Ovary (tissue), 9 donors: Measurements from ENCODE around the gene PDK4. TPM values are rescaled to one million over a fixed set of nuclear protein-coding genes. Genes with fewer than 3 reads are reported as not detected.

Experiments
- DNase-seq, 5 donors: peaks; one replicate each; pipeline ENCODE4 v3.0.0-alpha.2; 2019 to 2020
- H3K27ac ChIP-seq, 2 donors: fragments of 200-600 bp; one replicate each; pipeline versions ENCODE4 v1.5.1 to v1.8.0; 2019 to 2022
- H3K27me3 ChIP-seq: fragments of 200-600 bp; one replicate; pipeline ENCODE4 v1.8.0; 2022
- H3K36me3 ChIP-seq: fragments of 200-600 bp; sonication (generic); one replicate; pipeline ENCODE4 v1.5.1; 2019
- H3K4me1 ChIP-seq: one replicate; pipeline ENCODE4 v1.8.1; 2013; ENCODE audit warnings: mild to moderate bottlenecking, moderate library complexity; ENCODE audit not compliant: insufficient read depth
- H3K4me3 ChIP-seq: fragments of 200-600 bp; sonication (generic); one replicate; pipeline ENCODE4 v1.5.1; 2017
- H3K9me3 ChIP-seq, 2 donors: fragments of 200-600 bp in 1 of 2; sonication (generic) in 1 of 2; one replicate each; pipeline versions ENCODE4 v1.5.1 to v1.8.1; 2013 to 2019; ENCODE audit warnings: mild to moderate bottlenecking in 1 of 2, moderate library complexity in 1 of 2
- EP300 ChIP-seq: sonication (generic); formaldehyde crosslinking; IDR thresholded peaks from one replicate; pipeline ENCODE4 v1.6.1; 2017; ENCODE audit warnings: antibody characterized with exemption
- POLR2A ChIP-seq: fragments of 450-650 bp; IDR thresholded peaks from one replicate; pipeline ENCODE4 v1.6.1; 2017; ENCODE audit warnings: antibody characterized with exemption, mild to moderate bottlenecking, moderate library complexity
- WGBS, 3 donors: extraction: QIAGEN DNeasy Blood & Tissue Kit in 1 of 3; methylation state at CpG; one replicate each; pipeline versions ENCODE4 v1.1.5 to v1.1.7; 2013 to 2017; 5-methylcytosine and 5-hydroxymethylcytosine counted together
- intact Hi-C, 4 donors: fragments of 100-400 bp; cut with DNase I; formaldehyde crosslinking; loops; one replicate each; pipeline versions ENCODE4 v1.11.0 to v1.15.1; 2022 to 2023
- polyA plus RNA-seq, 2 donors: library from polyadenylated mRNA; stranded (reverse); fragments of 200-250 nt in 1 of 2; fragments of 350-450 nt in 1 of 2; fragmentation: Illumina TruSeq in 1 of 2; extraction: RNeasy Lipid Tissue Mini Kit (QIAGEN cat#74804) in 1 of 2; gene quantifications; one replicate each; pipeline ENCODE4 v1.2.3, GENCODE V29; 2013 to 2014
- total RNA-seq, 7 donors: library from RNA; depleted of rRNA in 2 of 7; stranded (reverse); fragments of >200 nt in 2 of 7; fragmentation: NEBNext Ultra II Directional in 3 of 7; extraction: Animal tissue kit (Norgen Biotek cat#: 25700) in 3 of 7; gene quantifications; one replicate each; pipeline versions ENCODE4 v1.1.0 to v1.2.4, GENCODE V29; 2016 to 2023
- TF ChIP-seq, protein P1 (sequence below), 3 donors: fragments of 450-650 bp in 2 of 3; fragments of 200-600 bp in 1 of 3; IDR thresholded peaks; one replicate each; pipeline versions ENCODE4 v1.5.1 to v1.8.0; 2016 to 2022; ENCODE audit warnings: antibody characterized with exemption in 3 of 3, mild to moderate bottlenecking in 1 of 3
- donor health status: DM: no; HTN: no; CAD: no; lungs with moderate emphysema.
- donor health status: DM: no; HTN: no; CAD: no.
- donor health status: Bipolar disorder and iron deficiency.
- donor health status: DM: yes; HTN: yes; CAD: no.
- donor health status: DM: no; HTN: no; CAD: no.
- donor health status: DM: yes; HTN: yes; CAD: no.

The PDK4 gene
- total and polyA plus RNA-seq, 9 donors = 45.9 to 718 (median 185) TPM

DNA sequence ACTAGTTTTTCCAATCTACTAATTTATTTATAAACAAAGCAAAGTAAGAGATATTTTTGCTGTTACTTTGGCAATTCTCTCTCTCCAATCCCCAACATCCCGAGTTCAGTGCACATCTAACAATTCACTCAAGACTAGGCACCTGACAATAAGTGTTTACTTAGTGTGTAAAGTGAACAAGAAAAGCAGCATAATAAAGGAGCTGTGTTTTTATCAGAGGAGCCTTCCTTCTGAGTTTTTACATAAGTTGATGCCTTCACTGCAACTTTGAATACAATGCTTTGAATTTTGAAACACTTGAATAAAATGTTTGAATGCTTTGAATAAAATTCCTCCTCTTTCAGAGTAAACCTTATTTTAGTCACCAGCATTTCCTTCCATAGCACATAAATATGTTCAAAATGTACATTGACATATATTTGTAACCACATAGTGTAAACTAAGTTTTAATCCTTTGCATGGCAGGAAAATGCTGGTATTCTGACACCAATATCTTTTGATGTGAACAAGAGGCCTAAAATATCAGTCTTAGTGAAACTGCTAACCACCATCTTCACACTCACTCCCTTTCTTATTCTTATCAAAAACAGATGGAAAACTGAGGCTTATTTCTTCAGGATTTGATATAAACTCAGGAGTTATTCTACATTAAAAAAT lies 11.4 kb downstream of the PDK4 start:
- H3K9me3 ChIP-seq = no peaks in the 10 kb centered on the region
- no peak overlapping the region for H3K27ac ChIP-seq
- H3K36me3 ChIP-seq = no peaks in the 10 kb centered on the region
- intact Hi-C loops = no loop called here
- no peak overlapping the region for H3K4me3 ChIP-seq
- DNase-seq = no peak
- no peaks in the 10 kb centered on the region for H3K27me3 ChIP-seq
- TF ChIP-seq POLR2A (no peak), EP300 (no peak)
- TF ChIP-seq, protein P1, sequence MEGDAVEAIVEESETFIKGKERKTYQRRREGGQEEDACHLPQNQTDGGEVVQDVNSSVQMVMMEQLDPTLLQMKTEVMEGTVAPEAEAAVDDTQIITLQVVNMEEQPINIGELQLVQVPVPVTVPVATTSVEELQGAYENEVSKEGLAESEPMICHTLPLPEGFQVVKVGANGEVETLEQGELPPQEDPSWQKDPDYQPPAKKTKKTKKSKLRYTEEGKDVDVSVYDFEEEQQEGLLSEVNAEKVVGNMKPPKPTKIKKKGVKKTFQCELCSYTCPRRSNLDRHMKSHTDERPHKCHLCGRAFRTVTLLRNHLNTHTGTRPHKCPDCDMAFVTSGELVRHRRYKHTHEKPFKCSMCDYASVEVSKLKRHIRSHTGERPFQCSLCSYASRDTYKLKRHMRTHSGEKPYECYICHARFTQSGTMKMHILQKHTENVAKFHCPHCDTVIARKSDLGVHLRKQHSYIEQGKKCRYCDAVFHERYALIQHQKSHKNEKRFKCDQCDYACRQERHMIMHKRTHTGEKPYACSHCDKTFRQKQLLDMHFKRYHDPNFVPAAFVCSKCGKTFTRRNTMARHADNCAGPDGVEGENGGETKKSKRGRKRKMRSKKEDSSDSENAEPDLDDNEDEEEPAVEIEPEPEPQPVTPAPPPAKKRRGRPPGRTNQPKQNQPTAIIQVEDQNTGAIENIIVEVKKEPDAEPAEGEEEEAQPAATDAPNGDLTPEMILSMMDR (IDR thresholded peaks at IDR 0.05) = no peak
- WGBS, 3 donors = 25 to 44% (median 26%) methylated on average over 1 of the region's 1 CpG
- peaks cover 6% of the 10 kb centered on the region for H3K4me1 ChIP-seq

DNA sequence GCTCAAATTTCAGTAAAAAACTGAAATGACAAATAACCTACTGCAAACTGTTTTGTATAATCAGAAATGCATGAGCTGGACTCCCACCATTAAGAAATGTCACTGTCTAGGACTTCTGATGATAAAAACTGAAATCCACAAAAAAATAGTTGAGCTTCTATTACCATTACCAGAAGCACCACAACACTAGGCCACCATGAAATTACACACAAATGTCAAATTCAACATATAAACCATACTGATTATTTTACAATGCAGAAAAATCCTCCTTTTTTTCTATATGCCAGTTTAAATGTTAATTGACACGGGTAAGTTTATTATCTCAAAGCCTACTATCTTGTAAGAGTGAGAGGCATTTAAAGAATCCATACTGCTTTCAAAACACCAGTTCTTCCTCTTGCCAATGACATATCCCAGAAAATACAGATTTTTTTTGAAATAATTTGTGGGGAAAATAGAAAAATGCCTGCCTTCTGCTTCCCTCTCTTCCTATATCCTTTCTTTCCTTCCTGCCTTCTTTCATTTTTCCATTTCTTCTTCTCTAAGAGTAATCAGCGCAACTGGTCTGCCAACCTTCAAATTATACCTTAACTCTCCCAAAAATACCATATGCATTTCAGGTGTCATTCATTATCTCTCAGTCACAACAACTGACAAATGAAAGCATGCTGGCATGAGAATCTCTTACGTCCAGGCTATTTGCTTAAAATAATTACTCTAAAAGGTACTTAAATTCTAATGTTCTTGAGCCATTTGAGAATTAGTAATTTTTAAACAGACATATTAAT lies 12.3 kb downstream of the PDK4 start:
- TF ChIP-seq EP300 (no peak), POLR2A (no peak)
- TF ChIP-seq, protein P1 (IDR thresholded peaks at IDR 0.05) = no peak
- Histone ChIP-seq H3K36me3 (no peaks in the 10 kb centered on the region), H3K27ac (no peak overlapping the region), H3K27me3 (no peaks in the 10 kb centered on the region), H3K9me3 (no peaks in the 10 kb centered on the region), H3K4me1 (peaks cover 5% of the 10 kb centered on the region), H3K4me3 (no peak overlapping the region)
- no peak for DNase-seq
- 49 to 85% (median 82%) methylated on average over 3 of the region's 3 CpGs for WGBS, 3 donors
- intact Hi-C loops = no loop called here

DNA sequence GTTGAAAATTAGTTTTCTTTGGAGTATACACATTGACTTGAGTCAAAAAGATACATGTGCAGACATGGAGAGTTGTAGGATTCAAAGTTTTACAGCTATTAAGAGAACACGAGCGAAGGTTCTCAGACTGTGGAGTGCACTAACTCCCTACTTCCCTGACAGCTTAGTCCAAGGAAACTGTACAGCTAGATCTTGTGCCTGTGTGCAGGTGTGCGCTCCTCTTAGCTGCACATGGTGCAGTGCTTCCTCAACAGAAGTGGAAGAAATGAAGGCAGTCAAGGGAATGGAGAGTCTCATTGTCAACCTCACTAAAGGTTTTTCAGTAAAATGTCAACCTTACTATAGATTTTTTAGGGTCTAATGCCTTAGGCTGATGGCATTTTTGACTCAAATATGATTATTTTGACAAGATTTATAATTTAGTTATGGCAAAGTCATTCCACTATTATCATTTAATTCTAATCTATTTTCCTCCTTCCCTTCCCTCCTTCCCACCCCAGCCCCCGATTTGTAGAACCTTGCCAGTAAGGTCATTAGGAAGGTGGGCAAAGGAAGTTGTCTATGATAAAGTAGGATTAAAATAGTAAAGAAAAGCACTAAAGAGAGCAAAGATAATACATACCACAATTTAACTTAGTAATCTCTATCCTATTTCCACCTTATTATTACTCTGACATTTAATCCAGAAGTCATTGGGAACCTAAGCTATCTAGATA lies 13.6 kb downstream of the PDK4 start:
- DNase-seq = no peak
- Histone ChIP-seq H3K27ac (no peak overlapping the region), H3K4me3 (no peak overlapping the region), H3K4me1 (peaks cover 5% of the 10 kb centered on the region), H3K36me3 (no peaks in the 10 kb centered on the region), H3K27me3 (no peaks in the 10 kb centered on the region), H3K9me3 (no peaks in the 10 kb centered on the region)
- TF ChIP-seq, protein P1 (IDR thresholded peaks at IDR 0.05) = no peak
- TF ChIP-seq POLR2A (no peak), EP300 (no peak)
- intact Hi-C loops = no loop called here
- 89 to 91% (median 90%) methylated on average over 4 of the region's 4 CpGs for whole genome bisulfite sequencing, 3 donors

DNA sequence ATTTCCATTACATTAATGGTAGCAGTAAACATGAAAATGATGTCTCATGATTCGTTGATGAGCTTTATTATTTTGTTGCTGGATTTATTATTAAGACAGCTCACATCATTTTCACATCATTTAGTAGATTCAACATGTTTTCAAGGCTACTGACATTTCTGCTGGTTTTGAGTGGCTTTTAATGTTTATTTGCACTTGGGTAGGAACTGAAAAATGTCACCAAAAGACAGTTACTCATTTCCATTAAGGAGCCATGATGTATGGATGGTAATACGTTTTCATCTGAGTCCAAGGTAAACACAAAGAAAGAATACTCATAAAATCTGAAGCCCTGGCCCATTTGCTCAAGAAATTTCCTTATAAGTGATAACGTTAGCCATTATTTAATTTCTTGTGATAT lies 14.8 kb downstream of the PDK4 start:
- Histone ChIP-seq H3K4me3 (no peak overlapping the region), H3K27me3 (no peaks in the 10 kb centered on the region), H3K27ac (no peak overlapping the region), H3K4me1 (peaks cover 3% of the 10 kb centered on the region), H3K9me3 (no peaks in the 10 kb centered on the region), H3K36me3 (no peaks in the 10 kb centered on the region)
- intact Hi-C loops = no loop called here
- DNase-seq = no peak
- TF ChIP-seq, protein P1 (IDR thresholded peaks at IDR 0.05) = no peak
- no peak for TF ChIP-seq POLR2A
- no peak for TF ChIP-seq EP300
- 69 to 73% (median 71%) methylated on average over 3 of the region's 3 CpGs for WGBS, 3 donors
